B cell (primary cell): ENCODE measurements around the gene ORM1. TPM values are rescaled to one million over a fixed set of nuclear protein-coding genes. Genes with fewer than 3 reads are reported as not detected.

Source experiments
- ATAC-seq: fragments of 200-7000 bp; cut with Tn5 transposase; one replicate; pipeline ENCODE4 v1.10.0; 2021; ENCODE audit warnings: low read depth, mild to moderate bottlenecking, moderate number of reproducible peaks, moderate library complexity
- CTCF ChIA-PET: fragments of 350-600 bp; sonication (Branson Sonifier 250); formaldehyde crosslinking; loops from one replicate; lab custom pipeline; 2021; ENCODE audit warnings: antibody characterized with exemption, inconsistent platforms; lab: Charles Lee
- POLR2A ChIA-PET: fragments of 350-600 bp; sonication (Branson Sonifier 250); formaldehyde crosslinking; loops from one replicate; lab custom pipeline; 2021; ENCODE audit warnings: antibody characterized with exemption; lab: Charles Lee
- DNase-seq: peaks from one replicate; pipeline ENCODE4 v3.0.0; 2013
- H2AFZ ChIP-seq: 2 replicates; pipeline ENCODE4 v1.6.1; 2012; ENCODE audit warnings: mild to moderate bottlenecking, low read depth, low read length; ENCODE audit not compliant: insufficient read depth, poor library complexity, severe bottlenecking
- H3K27ac ChIP-seq, 2 donors: 1 replicate in 1 of 2; 2 replicates in 1 of 2; pipeline ENCODE4 v1.5.1; 2012 to 2013; ENCODE audit warnings: low read length in 2 of 2, mild to moderate bottlenecking in 2 of 2, moderate library complexity in 1 of 2
- H3K27me3 ChIP-seq, 4 experiments: fragments of 200-600 bp in 1 of 4; sonication (generic) in 1 of 4; replicated peaks in 1 of 4; 1 replicate in 2 of 4; 2 replicates in 2 of 4; pipeline versions ENCODE4 v1.6.1 to v1.7.0; 2013 to 2016; ENCODE audit warnings: low read length in 3 of 4, mild to moderate bottlenecking in 2 of 4, mixed read lengths in 1 of 4, moderate library complexity in 1 of 4; ENCODE audit not compliant: insufficient read depth in 4 of 4, control insufficient read depth in 3 of 4; ENCODE audit errors: control extremely low read depth in 1 of 4
- H3K36me3 ChIP-seq, 2 experiments: replicated peaks in 1 of 2; 1 replicate in 1 of 2; 2 replicates in 1 of 2; pipeline versions ENCODE4 v1.6.1 to v1.7.1; 2013; ENCODE audit warnings: low read length in 1 of 2; ENCODE audit not compliant: insufficient read depth in 2 of 2, control insufficient read depth in 1 of 2; ENCODE audit errors: control extremely low read depth in 1 of 2, extremely low read depth in 1 of 2
- H3K4me1 ChIP-seq, 2 donors: fragments of 200-600 bp in 1 of 2; sonication (generic) in 1 of 2; 1 replicate in 1 of 2; 2 replicates in 1 of 2; pipeline versions ENCODE4 v1.5.1 to v1.6.1; 2013 to 2017; ENCODE audit warnings: low read length in 2 of 2; ENCODE audit not compliant: control insufficient read depth in 2 of 2, insufficient read depth in 2 of 2
- H3K4me2 ChIP-seq: replicated peaks from 2 replicates; pipeline ENCODE3; 2012; ENCODE audit warnings: mild to moderate bottlenecking, low read depth, low read length; ENCODE audit not compliant: poor library complexity, severe bottlenecking
- H3K4me3 ChIP-seq, 5 experiments: fragments of 200-600 bp in 1 of 5; sonication (generic) in 1 of 5; 1 replicate in 3 of 5; 2 replicates in 2 of 5; pipeline versions ENCODE4 v1.5.1 to v1.7.0; 2011 to 2016; ENCODE audit warnings: low read length in 4 of 5, mild to moderate bottlenecking in 4 of 5, low read depth in 2 of 5, control low read depth in 1 of 5, moderate library complexity in 1 of 5; ENCODE audit not compliant: insufficient read depth in 1 of 5; ENCODE audit errors: control extremely low read depth in 1 of 5, extremely low read depth in 1 of 5
- H3K79me2 ChIP-seq: fragments of 200-600 bp; sonication (generic); one replicate; pipeline ENCODE4 v1.6.0; 2016; ENCODE audit warnings: low read length; ENCODE audit not compliant: control insufficient read depth, insufficient read depth
- H3K9ac ChIP-seq: fragments of 200-600 bp; sonication (generic); 2 replicates; pipeline ENCODE4 v1.6.1; 2017; ENCODE audit warnings: mild to moderate bottlenecking, low read length, moderate library complexity
- H3K9me3 ChIP-seq, 3 donors: one replicate each; pipeline versions ENCODE4 v1.6.1 to v1.7.1; 2013; ENCODE audit warnings: low read length in 2 of 3; ENCODE audit not compliant: control insufficient read depth in 2 of 3, insufficient read depth in 1 of 3; ENCODE audit errors: control extremely low read depth in 1 of 3
- H4K20me1 ChIP-seq: 2 replicates; pipeline ENCODE4 v1.6.0; 2012; ENCODE audit warnings: mild to moderate bottlenecking, low read length; ENCODE audit not compliant: insufficient read depth, control insufficient read depth, poor library complexity, severe bottlenecking
- H3K27ac Mint-ChIP-seq: one replicate; pipeline ENCODE4 v1.8.0; 2021; ENCODE audit warnings: mixed read lengths
- H3K27me3 Mint-ChIP-seq: one replicate; pipeline ENCODE4 v1.8.0; 2021; ENCODE audit warnings: mixed read lengths
- H3K4me1 Mint-ChIP-seq: one replicate; pipeline ENCODE4 v1.8.0; 2021; ENCODE audit warnings: mixed read lengths
- H3K4me3 Mint-ChIP-seq: one replicate; pipeline ENCODE4 v1.8.0; 2021; ENCODE audit warnings: mixed read lengths
- H3K9me3 Mint-ChIP-seq: one replicate; pipeline ENCODE4 v1.8.0; 2022; ENCODE audit warnings: mixed read lengths; ENCODE audit not compliant: insufficient read depth
- EZH2 ChIP-seq: IDR thresholded peaks from 2 replicates; pipeline ENCODE4 v1.6.1; 2012; ENCODE audit warnings: borderline replicate concordance, low read depth, mild to moderate bottlenecking, moderate library complexity, low read length; ENCODE audit not compliant: insufficient read depth, poor library complexity, severe bottlenecking
- WGBS: methylation state at CpG from one replicate; pipeline ENCODE4 v1.1.5; 2013; ENCODE audit warnings: missing lambda C conversion rate; ENCODE audit not compliant: insufficient coverage; 5-methylcytosine and 5-hydroxymethylcytosine counted together
- intact Hi-C: fragments of 100-400 bp; cut with micrococcal nuclease; formaldehyde crosslinking; loops from one replicate; pipeline ENCODE4 v1.10.0; 2022
- polyA plus RNA-seq: library from polyadenylated mRNA; depleted of rRNA; stranded (reverse); fragments of >200 nt; gene quantifications from 2 replicates; pipeline ENCODE4 v1.2.3, GENCODE V29; 2012
- total RNA-seq, 2 donors: library from RNA; stranded (reverse); fragments of 120-200 nt in 1 of 2; gene quantifications; 1 replicate in 1 of 2; 2 replicates in 1 of 2; pipeline versions ENCODE4 v1.2.3 to v1.2.4, GENCODE V29; 2013 to 2022
- TF ChIP-seq, protein P1 (sequence below): fragments of 200-600 bp; IDR thresholded peaks from one replicate; pipeline ENCODE4 v1.8.0; 2022; ENCODE audit warnings: antibody characterized with exemption, mild to moderate bottlenecking

ORM1 gene
- total and polyA plus RNA-seq, 2 donors (not counting 1 experiment from before 2014, with no cell fraction given) = 0.13 TPM; not detected in 1

DNA sequence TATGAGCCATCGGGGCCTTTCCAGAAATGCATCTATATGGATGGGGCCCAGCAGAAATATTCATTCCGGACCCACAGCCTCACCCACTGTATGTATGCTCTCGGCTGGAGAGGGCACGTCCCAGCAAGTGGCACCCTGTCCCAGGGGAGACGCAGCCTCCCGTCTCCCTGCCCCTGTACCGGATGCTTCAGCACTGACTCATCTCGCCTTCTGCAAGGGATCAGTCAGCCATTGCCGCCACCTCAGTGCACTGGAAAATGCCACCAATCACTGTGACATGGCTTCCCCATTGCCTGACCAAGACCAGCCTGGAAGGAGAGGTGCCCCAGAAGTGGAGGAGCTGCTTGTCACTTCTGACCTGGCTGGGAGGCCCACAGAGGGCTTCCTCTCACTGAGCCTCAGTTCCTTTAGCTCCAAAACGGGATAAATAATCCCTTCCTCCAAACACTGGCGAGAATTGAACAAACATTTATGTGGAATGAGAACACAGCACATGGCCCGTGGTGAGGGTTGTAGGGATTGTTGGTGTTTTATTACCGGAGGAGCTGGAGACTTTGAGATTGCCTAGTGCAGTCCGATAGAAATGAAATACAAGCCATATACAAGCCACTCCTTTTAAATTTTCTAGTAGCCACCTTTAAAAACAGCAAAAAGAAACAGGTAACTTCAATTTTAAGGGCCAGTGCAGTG, 43.9 kb upstream of the ORM1 start:
- H4K20me1 ChIP-seq = no peaks in the 10 kb centered on the region
- H3K9me3 ChIP-seq = no peaks in the 10 kb centered on the region
- no peaks in the 10 kb centered on the region for H3K27me3 ChIP-seq
- H3K4me1 ChIP-seq = no peaks in the 10 kb centered on the region
- no peak overlapping the region for H3K9ac ChIP-seq
- DNase-seq (no peak), ATAC-seq (no peak)
- Mint-ChIP-seq H3K27me3 (peaks cover 10% of the 10 kb centered on the region), H3K9me3 (no peaks in the 10 kb centered on the region), H3K27ac (no peak overlapping the region), H3K4me3 (no peak overlapping the region), H3K4me1 (no peaks in the 10 kb centered on the region)
- no peaks in the 10 kb centered on the region for H3K36me3 ChIP-seq
- no peak overlapping the region for H3K4me3 ChIP-seq
- intact Hi-C loops = no loop called here
- ChIA-PET POLR2A (no interaction called here), CTCF (no interaction called here)
- TF ChIP-seq EZH2 = no peak
- TF ChIP-seq, protein P1, sequence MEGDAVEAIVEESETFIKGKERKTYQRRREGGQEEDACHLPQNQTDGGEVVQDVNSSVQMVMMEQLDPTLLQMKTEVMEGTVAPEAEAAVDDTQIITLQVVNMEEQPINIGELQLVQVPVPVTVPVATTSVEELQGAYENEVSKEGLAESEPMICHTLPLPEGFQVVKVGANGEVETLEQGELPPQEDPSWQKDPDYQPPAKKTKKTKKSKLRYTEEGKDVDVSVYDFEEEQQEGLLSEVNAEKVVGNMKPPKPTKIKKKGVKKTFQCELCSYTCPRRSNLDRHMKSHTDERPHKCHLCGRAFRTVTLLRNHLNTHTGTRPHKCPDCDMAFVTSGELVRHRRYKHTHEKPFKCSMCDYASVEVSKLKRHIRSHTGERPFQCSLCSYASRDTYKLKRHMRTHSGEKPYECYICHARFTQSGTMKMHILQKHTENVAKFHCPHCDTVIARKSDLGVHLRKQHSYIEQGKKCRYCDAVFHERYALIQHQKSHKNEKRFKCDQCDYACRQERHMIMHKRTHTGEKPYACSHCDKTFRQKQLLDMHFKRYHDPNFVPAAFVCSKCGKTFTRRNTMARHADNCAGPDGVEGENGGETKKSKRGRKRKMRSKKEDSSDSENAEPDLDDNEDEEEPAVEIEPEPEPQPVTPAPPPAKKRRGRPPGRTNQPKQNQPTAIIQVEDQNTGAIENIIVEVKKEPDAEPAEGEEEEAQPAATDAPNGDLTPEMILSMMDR = no peak
- WGBS = 90% methylated on average over 10 of the region's 14 CpGs
- no peak overlapping the region for H2AFZ ChIP-seq
- H3K27ac ChIP-seq = no peak overlapping the region
- no peak overlapping the region for H3K4me2 ChIP-seq
- no peaks in the 10 kb centered on the region for H3K79me2 ChIP-seq

DNA sequence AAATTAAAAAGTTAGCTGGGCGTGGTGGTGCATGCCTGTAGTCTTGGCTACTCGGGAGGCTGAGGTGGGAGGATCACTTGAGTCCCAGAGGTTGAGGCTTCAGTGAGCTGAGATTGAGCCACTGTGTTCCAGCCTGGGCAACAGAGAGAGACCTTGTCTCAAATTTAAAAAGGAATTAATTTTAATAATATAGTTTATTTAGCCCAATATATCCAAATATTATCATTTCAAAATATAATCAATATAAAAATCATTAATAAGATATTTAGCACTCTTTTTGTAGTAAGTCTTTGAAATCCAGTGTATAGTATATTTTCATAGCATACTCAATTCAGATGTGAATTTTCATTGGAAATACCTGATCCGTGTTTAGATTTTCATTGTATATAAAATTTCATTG, 43.2 kb upstream of the ORM1 start:
- Histone ChIP-seq H3K4me3 (no peak overlapping the region), H3K27ac (no peak overlapping the region), H3K79me2 (no peaks in the 10 kb centered on the region), H3K36me3 (no peaks in the 10 kb centered on the region), H4K20me1 (no peaks in the 10 kb centered on the region), H3K9me3 (no peaks in the 10 kb centered on the region), H3K9ac (no peak overlapping the region), H3K4me2 (no peak overlapping the region), H2AFZ (no peak overlapping the region), H3K27me3 (no peaks in the 10 kb centered on the region), H3K4me1 (no peaks in the 10 kb centered on the region)
- ATAC-seq (no peak), DNase-seq (no peak)
- Mint-ChIP-seq H3K27me3 (peaks cover 10% of the 10 kb centered on the region), H3K9me3 (no peaks in the 10 kb centered on the region), H3K4me1 (no peaks in the 10 kb centered on the region), H3K4me3 (no peak overlapping the region), H3K27ac (no peak overlapping the region)
- ChIA-PET POLR2A (no interaction called here), CTCF (no interaction called here)
- no CpG with 5 or more reads among the region's 3 CpGs for WGBS
- intact Hi-C loops = no loop called here
- TF ChIP-seq, protein P1 = no peak
- TF ChIP-seq EZH2 = no peak
